Measurements from ENCODE around the gene MBTD1. TPM values are rescaled to one million over a fixed set of nuclear protein-coding genes. Genes with fewer than 3 reads are reported as not detected.

The MBTD1 gene
- total RNA-seq, 1 donor from 2014 or later, result 69.8 TPM

DNA sequence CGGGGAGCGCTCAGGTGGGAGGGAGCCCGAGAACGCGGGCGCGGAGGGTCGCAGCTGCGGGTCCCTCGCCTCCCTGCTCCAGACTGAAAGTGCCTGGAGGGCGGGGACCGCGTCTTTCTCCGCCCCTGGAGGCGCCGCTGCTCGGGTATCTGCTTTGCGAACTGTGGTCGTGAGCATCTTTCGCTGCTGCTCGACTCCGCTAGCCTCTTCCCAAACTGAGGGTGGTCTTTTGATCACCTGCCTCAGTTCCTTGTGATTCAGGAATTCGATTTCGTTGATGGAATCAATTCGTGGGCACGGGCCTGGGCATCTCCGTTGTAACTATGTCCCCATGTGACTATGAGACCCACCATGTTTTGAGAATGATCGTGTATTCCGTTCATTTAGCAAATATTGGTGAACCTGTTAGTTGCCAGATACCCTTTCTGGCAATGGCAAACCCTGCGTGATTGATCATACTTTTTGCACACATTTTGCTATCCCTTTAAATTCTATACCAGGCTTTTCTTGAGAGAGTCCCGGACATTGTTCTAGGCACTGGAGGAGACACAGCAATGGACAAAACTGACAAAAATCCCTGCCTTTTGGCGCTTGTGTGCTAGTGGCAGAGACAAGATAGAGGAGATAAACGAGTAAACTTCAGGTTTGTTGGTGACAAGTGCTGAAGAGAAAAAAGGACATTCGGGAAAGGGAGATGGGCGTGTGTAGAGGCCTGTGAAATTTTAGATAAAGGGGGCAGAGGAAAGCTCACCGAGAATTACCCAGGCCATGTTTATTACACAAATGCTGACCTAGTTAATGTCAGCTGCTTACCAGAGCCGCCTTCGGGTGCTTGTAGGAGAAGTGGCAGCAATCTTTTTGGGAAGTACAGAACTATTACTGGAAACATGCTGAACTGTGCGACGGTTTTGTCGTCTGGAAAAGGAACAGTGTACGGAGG, 1.4 kb upstream of the MBTD1 start:
- peaks cover 33% of the 10 kb centered on the region for H3K4me1 Mint-ChIP-seq
- Histone ChIP-seq H3F3A (ENCODE audit: low read depth) (peaks cover 18% of the 10 kb centered on the region), H3K36me3 (peaks cover 11% of the 10 kb centered on the region), H3K27ac (peak overlapping the region; percentile 98), H3K27me3 (no peaks in the 10 kb centered on the region), H3K9me3 (ENCODE audit: low read depth) (no peaks in the 10 kb centered on the region), H3K4me3 (peak overlapping the region; percentile 66), H3K9ac (peak overlapping the region; percentile 54), H3K4me2 (peak overlapping the region; percentile 93), H3K4me1 (peaks cover 30% of the 10 kb centered on the region), H3K79me2 (ENCODE audit: low read depth) (peaks cover 87% of the 10 kb centered on the region), H4K20me1 (ENCODE audit: low read depth) (peaks cover 64% of the 10 kb centered on the region), H2AFZ (replicated peaks) (peak overlapping the region; percentile 31)
- TF ChIP-seq CTCF (IDR thresholded peaks at IDR 0.05) (no peak), EZH2phosphoT487 (IDR thresholded peaks at IDR 0.05) (no peak)
- peaks cover 3% of the 10 kb centered on the region for H3K9me3 Mint-ChIP-seq
- peak; percentile 3 for DNase-seq (ENCODE audit: low spot score)
- peaks cover 8% of the 10 kb centered on the region for H3K27me3 Mint-ChIP-seq (ENCODE audit: insufficient read depth, low read depth)
- H3K4me3 Mint-ChIP-seq, result peak overlapping the region; percentile 96
- H3K27ac Mint-ChIP-seq, result peak overlapping the region; percentile 11
- H3K36me3 Mint-ChIP-seq, result peaks cover 14% of the 10 kb centered on the region

- peak within 1 kb of the TSS; percentile 93 for H3K4me2 ChIP-seq
- TF ChIP-seq EZH2 (IDR thresholded peaks at IDR 0.05) (no peak), EZH2phosphoT487 (IDR thresholded peaks at IDR 0.05) (no peak), CTCF (IDR thresholded peaks at IDR 0.05) (no peak)
- peaks cover 88% of the 10 kb centered on the region for H3K79me2 ChIP-seq (ENCODE audit: low read depth)
- peak within 1 kb of the TSS; percentile 98 for H3K27ac ChIP-seq
- peaks cover 5% of the 10 kb centered on the region for H3K36me3 ChIP-seq
- DNase-seq (ENCODE audit: low spot score), result peak; percentile 99
- peaks cover 18% of the 10 kb centered on the region for H3F3A ChIP-seq (ENCODE audit: low read depth)
- H3K27me3 ChIP-seq, result no peaks in the 10 kb centered on the region
- peak within 1 kb of the TSS; percentile 96 for H2AFZ ChIP-seq (replicated peaks)
- H3K4me1 ChIP-seq, result peaks cover 30% of the 10 kb centered on the region
- H3K36me3 Mint-ChIP-seq, result peaks cover 9% of the 10 kb centered on the region
- H4K20me1 ChIP-seq (ENCODE audit: low read depth), result peaks cover 72% of the 10 kb centered on the region
- H3K4me3 Mint-ChIP-seq, result peak within 1 kb of the TSS; percentile 96
- H3K9me3 Mint-ChIP-seq, result peaks cover 3% of the 10 kb centered on the region
- no peaks in the 10 kb centered on the region for H3K9me3 ChIP-seq (ENCODE audit: low read depth)
- peak within 1 kb of the TSS; percentile 95 for H3K9ac ChIP-seq
- peaks cover 5% of the 10 kb centered on the region for H3K27me3 Mint-ChIP-seq (ENCODE audit: insufficient read depth, low read depth)
- H3K27ac Mint-ChIP-seq, result peak within 1 kb of the TSS; percentile 100
- H3K4me1 Mint-ChIP-seq, result peaks cover 33% of the 10 kb centered on the region
- H3K4me3 ChIP-seq, result peak within 1 kb of the TSS; percentile 66
Observed at GRCh38 chr17:51260237-51261023, 581 bp upstream of the MBTD1 start, which contains the start of gene UTP18. TSS of gene UTP18 (plus strand) at chr17:51260546. CDS start at chr17:51260585, 39 bp downstream.

GRCh38 chr17:51258756-51259563, 889 bp downstream of the MBTD1 start:
- peaks cover 18% of the 10 kb centered on the region for H3F3A ChIP-seq (ENCODE audit: low read depth)
- H3K27me3 ChIP-seq, result no peaks in the 10 kb centered on the region
- Mint-ChIP-seq H3K4me3 (peak overlapping the region; percentile 96), H3K4me1 (peaks cover 33% of the 10 kb centered on the region), H3K9me3 (peaks cover 3% of the 10 kb centered on the region), H3K36me3 (peaks cover 15% of the 10 kb centered on the region), H3K27me3 (ENCODE audit: insufficient read depth, low read depth) (peaks cover 5% of the 10 kb centered on the region), H3K27ac (peak overlapping the region; percentile 91)
- peak overlapping the region; percentile 66 for H3K4me3 ChIP-seq
- no peaks in the 10 kb centered on the region for H3K9me3 ChIP-seq (ENCODE audit: low read depth)
- H2AFZ ChIP-seq (replicated peaks), result peak overlapping the region; percentile 46
- peak overlapping the region; percentile 95 for H3K9ac ChIP-seq
- peak overlapping the region; percentile 98 for H3K27ac ChIP-seq
- peaks cover 90% of the 10 kb centered on the region for H3K79me2 ChIP-seq (ENCODE audit: low read depth)
- peaks cover 83% of the 10 kb centered on the region for H4K20me1 ChIP-seq (ENCODE audit: low read depth)
- peaks cover 11% of the 10 kb centered on the region for H3K36me3 ChIP-seq
- TF ChIP-seq EZH2phosphoT487 (IDR thresholded peaks at IDR 0.05) (no peak), EZH2 (IDR thresholded peaks at IDR 0.05) (no peak), CTCF (IDR thresholded peaks at IDR 0.05) (no peak)
- H3K4me1 ChIP-seq, result peaks cover 30% of the 10 kb centered on the region
- H3K4me2 ChIP-seq, result peak overlapping the region; percentile 93
- DNase-seq (ENCODE audit: low spot score), result no peak

Data from neural progenitor cell (in vitro differentiated cells).